HepG2 (cell line): Measurements from ENCODE around the gene PARP2. TPM values are rescaled to one million over a fixed set of nuclear protein-coding genes. Genes with fewer than 3 reads are reported as not detected.

Experiments
- ARID4A ChIP-seq: sonication (generic); formaldehyde crosslinking; IDR thresholded peaks from 2 replicates; pipeline ENCODE4 v1.5.0; 2020; ENCODE audit warnings: mild to moderate bottlenecking, missing genetic modification reagents, borderline replicate concordance
- ARID5B ChIP-seq: IDR thresholded peaks from 2 replicates; pipeline ENCODE4 v1.4.0; 2020; ENCODE audit warnings: mild to moderate bottlenecking, missing genetic modification reagents
- JDP2 ChIP-seq: sonication (generic); formaldehyde crosslinking; IDR thresholded peaks from 2 replicates; pipeline ENCODE4 v1.8.1; 2022; ENCODE audit warnings: missing genetic modification reagents, borderline replicate concordance
- JUNB ChIP-seq: sonication (generic); formaldehyde crosslinking; IDR thresholded peaks from 2 replicates; pipeline ENCODE4 v1.8.0; 2022; ENCODE audit warnings: missing genetic modification reagents, mild to moderate bottlenecking, borderline replicate concordance
- NCOA2 ChIP-seq: sonication (generic); formaldehyde crosslinking; IDR thresholded peaks from 2 replicates; pipeline ENCODE4 v1.8.0; 2022; ENCODE audit warnings: inconsistent platforms
- NR2F1 ChIP-seq, 2 experiments: fragments of 450-650 bp in 1 of 2; formaldehyde crosslinking in 1 of 2; IDR thresholded peaks; 2 replicates each; pipeline versions ENCODE4 v1.5.0 to v1.6.1; 2016 to 2020; ENCODE audit warnings: mild to moderate bottlenecking in 1 of 2, missing compliant biosample characterization in 1 of 2, missing genetic modification reagents in 1 of 2, moderate library complexity in 1 of 2
- NR2F6 ChIP-seq, 2 experiments: IDR thresholded peaks; 2 replicates each; pipeline ENCODE4 v1.6.1; 2016; ENCODE audit warnings: antibody characterized with exemption in 1 of 2, mild to moderate bottlenecking in 1 of 2
- PITX1 ChIP-seq: sonication (generic); formaldehyde crosslinking; IDR thresholded peaks from 2 replicates; pipeline ENCODE4 v1.5.1; 2020; ENCODE audit warnings: mild to moderate bottlenecking, missing genetic modification reagents
- RARA ChIP-seq: IDR thresholded peaks from 2 replicates; pipeline ENCODE4 v1.6.1; 2016; ENCODE audit warnings: missing genetic modification reagents, missing compliant biosample characterization
- SALL1 ChIP-seq: sonication (generic); formaldehyde crosslinking; IDR thresholded peaks from 2 replicates; pipeline ENCODE4 v1.8.0; 2022; ENCODE audit warnings: mild to moderate bottlenecking, missing genetic modification reagents
- SKIL ChIP-seq: sonication (generic); formaldehyde crosslinking; IDR thresholded peaks from 2 replicates; pipeline ENCODE4 v1.8.0; 2022; ENCODE audit warnings: missing genetic modification reagents, mild to moderate bottlenecking, moderate library complexity, borderline replicate concordance
- SRY ChIP-seq: sonication (generic); formaldehyde crosslinking; IDR thresholded peaks from 2 replicates; pipeline ENCODE4 v1.8.0; 2022; ENCODE audit warnings: mild to moderate bottlenecking, missing genetic modification reagents
- TBX2 ChIP-seq: sonication (generic); formaldehyde crosslinking; IDR thresholded peaks from 2 replicates; pipeline ENCODE4 v1.5.0; 2020; ENCODE audit warnings: missing genetic modification reagents, mild to moderate bottlenecking, borderline replicate concordance
- ZMYM4 ChIP-seq: sonication (generic); formaldehyde crosslinking; IDR thresholded peaks from 2 replicates; pipeline ENCODE4 v1.8.1; 2023; ENCODE audit warnings: mild to moderate bottlenecking, missing genetic modification reagents
- ZNF317 ChIP-seq: sonication (generic); formaldehyde crosslinking; IDR thresholded peaks from 2 replicates; pipeline ENCODE4 v1.5.0; 2020; ENCODE audit warnings: mild to moderate bottlenecking, missing genetic modification reagents
- ZNF546 ChIP-seq: sonication (generic); formaldehyde crosslinking; conservative IDR thresholded peaks from 2 replicates; pipeline ENCODE4 v1.8.1; 2023; ENCODE audit warnings: mild to moderate bottlenecking, missing genetic modification reagents
- ZNF616 ChIP-seq: sonication (generic); formaldehyde crosslinking; IDR thresholded peaks from 2 replicates; pipeline ENCODE4 v1.5.0; 2020; ENCODE audit warnings: low read depth, mild to moderate bottlenecking, missing genetic modification reagents
- polyA plus RNA-seq, 8 experiments: library from polyadenylated mRNA; depleted of rRNA in 3 of 8; stranded (reverse) in 7 of 8; unstranded in 1 of 8; fragments of >200 nt; fragmentation: Illumina TruSeq in 4 of 8; extraction: Trizol in 4 of 8; gene quantifications; 2 replicates each; pipeline versions ENCODE4 v1.2.1 to v1.2.3, GENCODE V29; 2011 to 2016; ENCODE audit warnings: low read depth in 4 of 8, missing spikeins in 1 of 8, mixed read lengths in 1 of 8; ENCODE audit not compliant: insufficient read depth in 1 of 8
- total RNA-seq, 5 experiments: library from RNA; depleted of rRNA; stranded (reverse); fragments of >200 nt; fragmentation: Illumina TruSeq; extraction: Trizol; gene quantifications; 2 replicates each; pipeline ENCODE4 v1.2.3, GENCODE V29; 2016; ENCODE audit warnings: low read depth in 1 of 5
- TF ChIP-seq, protein P1 (sequence below): sonication (generic); formaldehyde crosslinking; conservative IDR thresholded peaks from 2 replicates; pipeline ENCODE4 v1.8.1; 2023; ENCODE audit warnings: missing genetic modification reagents

The PARP2 gene
- total and polyA plus RNA-seq, 2 of the 13 experiments (the other 11 are each of a cell fraction or from before 2014, with no cell fraction given) = 37.3 to 38.4 TPM

DNA sequence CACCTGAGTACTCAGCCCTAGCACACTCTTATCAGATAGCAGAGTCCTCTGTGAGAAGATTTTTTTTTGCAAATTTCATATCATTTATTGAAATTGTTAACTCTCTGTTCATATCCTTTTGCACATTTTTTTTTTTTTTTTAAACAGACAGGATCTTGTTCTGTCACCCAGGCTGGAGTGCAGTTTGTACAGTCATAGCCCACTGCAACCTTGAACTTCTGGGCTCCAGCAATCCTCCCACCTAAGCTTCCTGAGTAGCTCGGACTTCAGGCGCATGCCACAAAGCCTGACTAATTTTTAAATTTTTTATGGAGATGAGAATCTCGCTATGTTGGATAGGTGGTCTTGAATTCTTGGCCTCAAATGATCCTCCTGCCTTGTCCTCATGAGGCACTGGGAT, 4.3 kb downstream of the PARP2 start (continued):
- 0 out of 4 replicates have a peak, but pooled peaks of 1 of the 2 experiments have one; percentile 28 for TF ChIP-seq NR2F1 (CRISPR knock-in tag; IDR thresholded peaks at IDR 0.05)
- TF ChIP-seq NCOA2 (CRISPR knock-in tag) = 0 out of 2 replicates have a peak, but pooled peaks have one; percentile 17
- no peak for TF ChIP-seq ZNF546 (CRISPR knock-in tag)
- TF ChIP-seq NR2F6 (IDR thresholded peaks at IDR 0.05) = no peak
- peak; percentile 36; the same call in 1 of the 2 replicates for TF ChIP-seq NR2F6 (CRISPR knock-in tag; IDR thresholded peaks at IDR 0.05)
- no peak for TF ChIP-seq SRY (CRISPR knock-in tag)
- TF ChIP-seq SKIL (CRISPR knock-in tag) = no peak
- no peak for TF ChIP-seq ZNF317 (CRISPR knock-in tag)
- no peak for TF ChIP-seq JUNB (CRISPR knock-in tag)
- TF ChIP-seq SALL1 (CRISPR knock-in tag) = peak; percentile 82
- TF ChIP-seq TBX2 (CRISPR knock-in tag) = peak; percentile 40; the same call in 1 of the 2 replicates
- TF ChIP-seq ZMYM4 (CRISPR knock-in tag) = 0 out of 2 replicates have a peak, but pooled peaks have one; percentile 29
- no peak for TF ChIP-seq ZNF616 (CRISPR knock-in tag)
- 0 out of 2 replicates have a peak, but pooled peaks have one; percentile 20 for TF ChIP-seq ARID4A
- TF ChIP-seq, protein P1, sequence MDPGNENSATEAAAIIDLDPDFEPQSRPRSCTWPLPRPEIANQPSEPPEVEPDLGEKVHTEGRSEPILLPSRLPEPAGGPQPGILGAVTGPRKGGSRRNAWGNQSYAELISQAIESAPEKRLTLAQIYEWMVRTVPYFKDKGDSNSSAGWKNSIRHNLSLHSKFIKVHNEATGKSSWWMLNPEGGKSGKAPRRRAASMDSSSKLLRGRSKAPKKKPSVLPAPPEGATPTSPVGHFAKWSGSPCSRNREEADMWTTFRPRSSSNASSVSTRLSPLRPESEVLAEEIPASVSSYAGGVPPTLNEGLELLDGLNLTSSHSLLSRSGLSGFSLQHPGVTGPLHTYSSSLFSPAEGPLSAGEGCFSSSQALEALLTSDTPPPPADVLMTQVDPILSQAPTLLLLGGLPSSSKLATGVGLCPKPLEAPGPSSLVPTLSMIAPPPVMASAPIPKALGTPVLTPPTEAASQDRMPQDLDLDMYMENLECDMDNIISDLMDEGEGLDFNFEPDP (CRISPR knock-in tag) = no peak
- TF ChIP-seq JDP2 (CRISPR knock-in tag) = no peak
- 0 out of 2 replicates have a peak, but pooled peaks have one; percentile 42 for TF ChIP-seq PITX1 (CRISPR knock-in tag)
- TF ChIP-seq RARA (CRISPR knock-in tag) = peak; percentile 72
- TF ChIP-seq ARID5B (CRISPR knock-in tag) = peak; percentile 61
